ENCODE data around the gene ADARB1.

GRCh38 chr21:45167796-45168222, 93.4 kb downstream of the ADARB1 start:
- TF ChIP-seq EP300 (IDR thresholded peaks at IDR 0.05; ENCODE audit: borderline replicate concordance in 1 of 2, low read depth in 1 of 2, low read length in 1 of 2) = no peak
- no peak for TF ChIP-seq JUND (IDR thresholded peaks at IDR 0.05)
- no peak for TF ChIP-seq SIN3A (IDR thresholded peaks at IDR 0.05; ENCODE audit: borderline replicate concordance, low read depth, low read length)
- TF ChIP-seq, protein P1, sequence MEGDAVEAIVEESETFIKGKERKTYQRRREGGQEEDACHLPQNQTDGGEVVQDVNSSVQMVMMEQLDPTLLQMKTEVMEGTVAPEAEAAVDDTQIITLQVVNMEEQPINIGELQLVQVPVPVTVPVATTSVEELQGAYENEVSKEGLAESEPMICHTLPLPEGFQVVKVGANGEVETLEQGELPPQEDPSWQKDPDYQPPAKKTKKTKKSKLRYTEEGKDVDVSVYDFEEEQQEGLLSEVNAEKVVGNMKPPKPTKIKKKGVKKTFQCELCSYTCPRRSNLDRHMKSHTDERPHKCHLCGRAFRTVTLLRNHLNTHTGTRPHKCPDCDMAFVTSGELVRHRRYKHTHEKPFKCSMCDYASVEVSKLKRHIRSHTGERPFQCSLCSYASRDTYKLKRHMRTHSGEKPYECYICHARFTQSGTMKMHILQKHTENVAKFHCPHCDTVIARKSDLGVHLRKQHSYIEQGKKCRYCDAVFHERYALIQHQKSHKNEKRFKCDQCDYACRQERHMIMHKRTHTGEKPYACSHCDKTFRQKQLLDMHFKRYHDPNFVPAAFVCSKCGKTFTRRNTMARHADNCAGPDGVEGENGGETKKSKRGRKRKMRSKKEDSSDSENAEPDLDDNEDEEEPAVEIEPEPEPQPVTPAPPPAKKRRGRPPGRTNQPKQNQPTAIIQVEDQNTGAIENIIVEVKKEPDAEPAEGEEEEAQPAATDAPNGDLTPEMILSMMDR (IDR thresholded peaks at IDR 0.05) = no peak
- no peak for TF ChIP-seq GABPA (IDR thresholded peaks at IDR 0.05; ENCODE audit: low read depth)
- no peak for TF ChIP-seq MAX (IDR thresholded peaks at IDR 0.05; ENCODE audit: low read depth)
- TF ChIP-seq ELF1 (IDR thresholded peaks at IDR 0.05) = no peak
- no peak for TF ChIP-seq TAF1 (IDR thresholded peaks at IDR 0.05; ENCODE audit: borderline replicate concordance, low read depth, low read length)
- no peak for TF ChIP-seq POLR2AphosphoS5 (IDR thresholded peaks at IDR 0.05; ENCODE audit: low read depth, low read length)
- TF ChIP-seq RFX5 (IDR thresholded peaks at IDR 0.05; ENCODE audit: low read length) = no peak
